ENCODE results near the gene CAPN5. TPM values are rescaled to one million over a fixed set of nuclear protein-coding genes. Genes with fewer than 3 reads are reported as not detected.

Gene CAPN5
- total and polyA plus RNA-seq, 2 experiments from 2014 or later, result 10.2 to 32.2 TPM

DNA sequence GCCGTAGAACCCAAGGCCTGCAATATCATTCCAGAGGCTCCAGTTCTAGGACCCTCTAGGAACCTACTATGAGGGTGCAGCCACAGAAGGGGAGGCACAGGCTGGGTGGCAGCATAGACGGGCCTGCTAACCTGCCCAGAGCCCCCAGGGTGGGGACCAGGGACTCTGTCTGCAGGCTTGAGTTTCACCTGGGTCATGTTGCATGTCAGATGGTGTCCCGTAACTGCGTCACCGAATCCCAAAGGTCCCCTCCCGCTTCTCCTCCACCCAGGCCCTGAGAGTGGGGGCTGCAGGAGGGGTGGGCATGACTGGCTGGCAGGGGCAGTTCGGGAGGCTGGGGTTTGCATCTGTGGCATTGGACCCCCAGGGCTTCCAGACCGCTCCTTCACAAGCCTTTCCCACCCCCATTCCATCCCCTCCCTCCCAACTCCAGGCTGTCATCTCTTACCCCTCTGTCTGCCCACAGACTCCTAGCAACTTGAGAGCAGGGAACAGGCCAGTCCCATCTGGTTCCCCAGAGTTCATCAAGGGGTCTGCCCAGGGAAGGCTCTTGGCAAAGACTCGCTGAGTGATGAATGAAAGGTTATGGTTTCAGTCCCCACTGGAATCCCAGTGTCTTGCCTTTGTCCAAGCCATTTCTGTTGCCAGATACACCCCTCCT, 77.6 kb downstream of the CAPN5 start (continued):
- no peak for TF ChIP-seq CREB1 (CRISPR knock-in tag; IDR thresholded peaks at IDR 0.05; ENCODE audit: low read depth)
- TF ChIP-seq, protein P1, sequence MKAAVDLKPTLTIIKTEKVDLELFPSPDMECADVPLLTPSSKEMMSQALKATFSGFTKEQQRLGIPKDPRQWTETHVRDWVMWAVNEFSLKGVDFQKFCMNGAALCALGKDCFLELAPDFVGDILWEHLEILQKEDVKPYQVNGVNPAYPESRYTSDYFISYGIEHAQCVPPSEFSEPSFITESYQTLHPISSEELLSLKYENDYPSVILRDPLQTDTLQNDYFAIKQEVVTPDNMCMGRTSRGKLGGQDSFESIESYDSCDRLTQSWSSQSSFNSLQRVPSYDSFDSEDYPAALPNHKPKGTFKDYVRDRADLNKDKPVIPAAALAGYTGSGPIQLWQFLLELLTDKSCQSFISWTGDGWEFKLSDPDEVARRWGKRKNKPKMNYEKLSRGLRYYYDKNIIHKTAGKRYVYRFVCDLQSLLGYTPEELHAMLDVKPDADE (IDR thresholded peaks at IDR 0.05), result no peak
- TF ChIP-seq, protein P2, sequence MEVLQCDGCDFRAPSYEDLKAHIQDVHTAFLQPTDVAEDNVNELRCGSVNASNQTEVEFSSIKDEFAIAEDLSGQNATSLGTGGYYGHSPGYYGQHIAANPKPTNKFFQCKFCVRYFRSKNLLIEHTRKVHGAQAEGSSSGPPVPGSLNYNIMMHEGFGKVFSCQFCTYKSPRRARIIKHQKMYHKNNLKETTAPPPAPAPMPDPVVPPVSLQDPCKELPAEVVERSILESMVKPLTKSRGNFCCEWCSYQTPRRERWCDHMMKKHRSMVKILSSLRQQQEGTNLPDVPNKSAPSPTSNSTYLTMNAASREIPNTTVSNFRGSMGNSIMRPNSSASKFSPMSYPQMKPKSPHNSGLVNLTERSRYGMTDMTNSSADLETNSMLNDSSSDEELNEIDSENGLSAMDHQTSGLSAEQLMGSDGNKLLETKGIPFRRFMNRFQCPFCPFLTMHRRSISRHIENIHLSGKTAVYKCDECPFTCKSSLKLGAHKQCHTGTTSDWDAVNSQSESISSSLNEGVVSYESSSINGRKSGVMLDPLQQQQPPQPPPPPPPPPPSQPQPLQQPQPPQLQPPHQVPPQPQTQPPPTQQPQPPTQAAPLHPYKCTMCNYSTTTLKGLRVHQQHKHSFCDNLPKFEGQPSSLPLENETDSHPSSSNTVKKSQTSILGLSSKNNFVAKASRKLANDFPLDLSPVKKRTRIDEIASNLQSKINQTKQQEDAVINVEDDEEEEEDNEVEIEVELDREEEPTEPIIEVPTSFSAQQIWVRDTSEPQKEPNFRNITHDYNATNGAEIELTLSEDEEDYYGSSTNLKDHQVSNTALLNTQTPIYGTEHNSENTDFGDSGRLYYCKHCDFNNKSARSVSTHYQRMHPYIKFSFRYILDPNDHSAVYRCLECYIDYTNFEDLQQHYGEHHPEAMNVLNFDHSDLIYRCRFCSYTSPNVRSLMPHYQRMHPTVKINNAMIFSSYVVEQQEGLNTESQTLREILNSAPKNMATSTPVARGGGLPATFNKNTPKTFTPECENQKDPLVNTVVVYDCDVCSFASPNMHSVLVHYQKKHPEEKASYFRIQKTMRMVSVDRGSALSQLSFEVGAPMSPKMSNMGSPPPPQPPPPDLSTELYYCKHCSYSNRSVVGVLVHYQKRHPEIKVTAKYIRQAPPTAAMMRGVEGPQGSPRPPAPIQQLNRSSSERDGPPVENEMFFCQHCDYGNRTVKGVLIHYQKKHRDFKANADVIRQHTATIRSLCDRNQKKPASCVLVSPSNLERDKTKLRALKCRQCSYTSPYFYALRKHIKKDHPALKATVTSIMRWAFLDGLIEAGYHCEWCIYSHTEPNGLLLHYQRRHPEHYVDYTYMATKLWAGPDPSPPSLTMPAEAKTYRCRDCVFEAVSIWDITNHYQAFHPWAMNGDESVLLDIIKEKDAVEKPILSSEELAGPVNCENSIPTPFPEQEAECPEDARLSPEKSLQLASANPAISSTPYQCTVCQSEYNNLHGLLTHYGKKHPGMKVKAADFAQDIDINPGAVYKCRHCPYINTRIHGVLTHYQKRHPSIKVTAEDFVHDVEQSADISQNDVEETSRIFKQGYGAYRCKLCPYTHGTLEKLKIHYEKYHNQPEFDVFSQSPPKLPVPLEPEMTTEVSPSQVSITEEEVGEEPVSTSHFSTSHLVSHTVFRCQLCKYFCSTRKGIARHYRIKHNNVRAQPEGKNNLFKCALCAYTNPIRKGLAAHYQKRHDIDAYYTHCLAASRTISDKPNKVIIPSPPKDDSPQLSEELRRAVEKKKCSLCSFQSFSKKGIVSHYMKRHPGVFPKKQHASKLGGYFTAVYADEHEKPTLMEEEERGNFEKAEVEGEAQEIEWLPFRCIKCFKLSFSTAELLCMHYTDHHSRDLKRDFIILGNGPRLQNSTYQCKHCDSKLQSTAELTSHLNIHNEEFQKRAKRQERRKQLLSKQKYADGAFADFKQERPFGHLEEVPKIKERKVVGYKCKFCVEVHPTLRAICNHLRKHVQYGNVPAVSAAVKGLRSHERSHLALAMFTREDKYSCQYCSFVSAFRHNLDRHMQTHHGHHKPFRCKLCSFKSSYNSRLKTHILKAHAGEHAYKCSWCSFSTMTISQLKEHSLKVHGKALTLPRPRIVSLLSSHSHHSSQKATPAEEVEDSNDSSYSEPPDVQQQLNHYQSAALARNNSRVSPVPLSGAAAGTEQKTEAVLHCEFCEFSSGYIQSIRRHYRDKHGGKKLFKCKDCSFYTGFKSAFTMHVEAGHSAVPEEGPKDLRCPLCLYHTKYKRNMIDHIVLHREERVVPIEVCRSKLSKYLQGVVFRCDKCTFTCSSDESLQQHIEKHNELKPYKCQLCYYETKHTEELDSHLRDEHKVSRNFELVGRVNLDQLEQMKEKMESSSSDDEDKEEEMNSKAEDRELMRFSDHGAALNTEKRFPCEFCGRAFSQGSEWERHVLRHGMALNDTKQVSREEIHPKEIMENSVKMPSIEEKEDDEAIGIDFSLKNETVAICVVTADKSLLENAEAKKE (CRISPR knock-in tag; IDR thresholded peaks at IDR 0.05), result no peak
- TF ChIP-seq NANOG (IDR thresholded peaks at IDR 0.05; ENCODE audit: borderline replicate concordance), result no peak
- TF ChIP-seq ZNF114 (CRISPR knock-in tag; IDR thresholded peaks at IDR 0.05), result no peak

DNA sequence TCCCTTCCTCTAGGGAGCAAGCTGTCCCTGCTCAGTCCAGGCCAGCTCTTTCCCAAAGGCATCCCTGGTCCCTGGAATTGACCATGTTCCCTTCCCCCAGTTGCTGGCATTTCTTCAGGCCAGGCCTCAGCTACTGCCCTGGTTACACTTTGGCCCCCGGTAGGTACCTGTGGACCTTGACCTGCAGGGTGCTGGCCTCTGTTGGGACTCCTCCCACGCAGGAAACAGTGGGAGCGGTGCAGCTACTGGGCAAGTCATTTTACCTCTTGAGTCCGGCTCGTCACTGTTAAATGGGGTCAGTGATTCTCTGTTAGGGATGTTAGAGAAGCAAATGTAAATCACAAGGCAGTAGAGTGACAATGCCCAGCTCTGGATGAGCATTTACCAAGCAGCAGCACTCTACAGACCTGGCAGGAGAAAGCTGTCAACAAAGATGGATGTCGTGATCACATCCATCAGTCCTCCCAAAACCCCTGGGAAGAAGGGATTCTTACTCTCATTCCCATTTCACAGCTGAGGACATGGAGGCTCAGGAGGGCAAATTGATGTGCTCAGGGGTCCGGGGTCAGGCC, 78.2 kb downstream of the CAPN5 start:
- H2AFZ ChIP-seq, result no peak overlapping the region
- H3K79me2 ChIP-seq (replicated peaks; ENCODE audit: insufficient read depth), result no peaks in the 10 kb centered on the region
- H3K27ac ChIP-seq (ENCODE audit: low read depth), result no peak overlapping the region
- H3K27me3 ChIP-seq (ENCODE audit: insufficient read depth), result no peaks in the 10 kb centered on the region
- no peaks in the 10 kb centered on the region for H3F3A ChIP-seq (replicated peaks; ENCODE audit: low read depth)
- Mint-ChIP-seq H3K4me3 (no peak overlapping the region), H3K4me1 (peaks cover 32% of the 10 kb centered on the region), H3K9me3 (no peaks in the 10 kb centered on the region), H3K27me3 (ENCODE audit: insufficient read depth, low read depth, poor library complexity) (peaks cover 20% of the 10 kb centered on the region), H3K36me3 (ENCODE audit: low read depth) (no peaks in the 10 kb centered on the region), H3K27ac (no peak overlapping the region)
- no peaks in the 10 kb centered on the region for H3K36me3 ChIP-seq (ENCODE audit: insufficient read depth)
- DNase-seq (ENCODE audit: low spot score) (no peak), ATAC-seq (no peak)
- H3K4me1 ChIP-seq (ENCODE audit: insufficient read depth), result peaks cover 14% of the 10 kb centered on the region
- H4K20me1 ChIP-seq (replicated peaks; ENCODE audit: insufficient read depth), result no peaks in the 10 kb centered on the region
- H3K9me2 ChIP-seq (ENCODE audit: insufficient read depth), result no peaks in the 10 kb centered on the region
- no peak overlapping the region for H3K4me2 ChIP-seq
- H3K4me3 ChIP-seq, result no peak overlapping the region
- TF ChIP-seq EZH2 (IDR thresholded peaks at IDR 0.05; ENCODE audit: low read depth, unreplicated experiment) (no peak), CREB1 (CRISPR knock-in tag; IDR thresholded peaks at IDR 0.05; ENCODE audit: low read depth) (no peak), ZNF114 (CRISPR knock-in tag; IDR thresholded peaks at IDR 0.05) (no peak), JUNB (IDR thresholded peaks at IDR 0.05; ENCODE audit: unreplicated experiment) (no peak)
- TF ChIP-seq, protein P3, sequence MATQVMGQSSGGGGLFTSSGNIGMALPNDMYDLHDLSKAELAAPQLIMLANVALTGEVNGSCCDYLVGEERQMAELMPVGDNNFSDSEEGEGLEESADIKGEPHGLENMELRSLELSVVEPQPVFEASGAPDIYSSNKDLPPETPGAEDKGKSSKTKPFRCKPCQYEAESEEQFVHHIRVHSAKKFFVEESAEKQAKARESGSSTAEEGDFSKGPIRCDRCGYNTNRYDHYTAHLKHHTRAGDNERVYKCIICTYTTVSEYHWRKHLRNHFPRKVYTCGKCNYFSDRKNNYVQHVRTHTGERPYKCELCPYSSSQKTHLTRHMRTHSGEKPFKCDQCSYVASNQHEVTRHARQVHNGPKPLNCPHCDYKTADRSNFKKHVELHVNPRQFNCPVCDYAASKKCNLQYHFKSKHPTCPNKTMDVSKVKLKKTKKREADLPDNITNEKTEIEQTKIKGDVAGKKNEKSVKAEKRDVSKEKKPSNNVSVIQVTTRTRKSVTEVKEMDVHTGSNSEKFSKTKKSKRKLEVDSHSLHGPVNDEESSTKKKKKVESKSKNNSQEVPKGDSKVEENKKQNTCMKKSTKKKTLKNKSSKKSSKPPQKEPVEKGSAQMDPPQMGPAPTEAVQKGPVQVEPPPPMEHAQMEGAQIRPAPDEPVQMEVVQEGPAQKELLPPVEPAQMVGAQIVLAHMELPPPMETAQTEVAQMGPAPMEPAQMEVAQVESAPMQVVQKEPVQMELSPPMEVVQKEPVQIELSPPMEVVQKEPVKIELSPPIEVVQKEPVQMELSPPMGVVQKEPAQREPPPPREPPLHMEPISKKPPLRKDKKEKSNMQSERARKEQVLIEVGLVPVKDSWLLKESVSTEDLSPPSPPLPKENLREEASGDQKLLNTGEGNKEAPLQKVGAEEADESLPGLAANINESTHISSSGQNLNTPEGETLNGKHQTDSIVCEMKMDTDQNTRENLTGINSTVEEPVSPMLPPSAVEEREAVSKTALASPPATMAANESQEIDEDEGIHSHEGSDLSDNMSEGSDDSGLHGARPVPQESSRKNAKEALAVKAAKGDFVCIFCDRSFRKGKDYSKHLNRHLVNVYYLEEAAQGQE (IDR thresholded peaks at IDR 0.05; ENCODE audit: unreplicated experiment), result no peak

All from GM23338 (cell line).